ENCODE results near the gene CTIF. TPM values are rescaled to one million over a fixed set of nuclear protein-coding genes. Genes with fewer than 3 reads are reported as not detected.

Gene CTIF
- total RNA-seq, 1 donor: 65.9 TPM

- peak overlapping the region; percentile 57 for H3K27ac ChIP-seq (ENCODE audit: low read depth, low read length)
- H3K9me3 ChIP-seq (ENCODE audit: low read depth, low read length): no peaks in the 10 kb centered on the region
- no peak overlapping the region for H3K4me2 ChIP-seq (ENCODE audit: insufficient read depth, low read length)
- no peak overlapping the region for H3K4me3 ChIP-seq (ENCODE audit: insufficient read depth, low read length)
- peaks cover 28% of the 10 kb centered on the region for H3K36me3 ChIP-seq (ENCODE audit: insufficient read depth, low read length)
- no peaks in the 10 kb centered on the region for H4K20me1 ChIP-seq (ENCODE audit: insufficient read depth, low read length)
- H2AFZ ChIP-seq (ENCODE audit: low read length): no peak overlapping the region
- no peak for TF ChIP-seq CTCF (IDR thresholded peaks at IDR 0.05; ENCODE audit: extremely low read depth, low read depth, low read length)
- H3K79me2 ChIP-seq (ENCODE audit: insufficient read depth, low read length): peaks cover 9% of the 10 kb centered on the region
- DNase-seq (ENCODE audit: insufficient read length, low spot score, missing footprints): peak; percentile 64
- H3K4me1 ChIP-seq (ENCODE audit: insufficient read depth, low read length): peaks cover 16% of the 10 kb centered on the region
- H3K27me3 ChIP-seq (ENCODE audit: insufficient read depth, low read length): no peaks in the 10 kb centered on the region
Observed at GRCh38 chr18:48814490-48815178, 275.8 kb downstream of the CTIF start.

GRCh38 chr18:48815179-48815515, 276.3 kb downstream of the CTIF start:
- Histone ChIP-seq H3K9me3 (ENCODE audit: low read depth, low read length) (no peaks in the 10 kb centered on the region), H4K20me1 (ENCODE audit: insufficient read depth, low read length) (no peaks in the 10 kb centered on the region), H3K27me3 (ENCODE audit: insufficient read depth, low read length) (no peaks in the 10 kb centered on the region), H3K4me1 (ENCODE audit: insufficient read depth, low read length) (peaks cover 16% of the 10 kb centered on the region), H3K27ac (ENCODE audit: low read depth, low read length) (peak overlapping the region; percentile 57), H3K4me3 (ENCODE audit: insufficient read depth, low read length) (no peak overlapping the region), H3K79me2 (ENCODE audit: insufficient read depth, low read length) (peaks cover 9% of the 10 kb centered on the region), H3K36me3 (ENCODE audit: insufficient read depth, low read length) (peaks cover 28% of the 10 kb centered on the region), H2AFZ (ENCODE audit: low read length) (no peak overlapping the region), H3K4me2 (ENCODE audit: insufficient read depth, low read length) (no peak overlapping the region)
- DNase-seq (ENCODE audit: insufficient read length, low spot score, missing footprints): no peak
- no peak for TF ChIP-seq CTCF (IDR thresholded peaks at IDR 0.05; ENCODE audit: extremely low read depth, low read depth, low read length)

- Histone ChIP-seq H3K27ac (ENCODE audit: low read depth, low read length) (peak overlapping the region; percentile 57), H3K4me2 (ENCODE audit: insufficient read depth, low read length) (no peak overlapping the region), H3K4me1 (ENCODE audit: insufficient read depth, low read length) (peaks cover 16% of the 10 kb centered on the region), H3K9me3 (ENCODE audit: low read depth, low read length) (no peaks in the 10 kb centered on the region), H2AFZ (ENCODE audit: low read length) (no peak overlapping the region), H3K27me3 (ENCODE audit: insufficient read depth, low read length) (no peaks in the 10 kb centered on the region), H3K4me3 (ENCODE audit: insufficient read depth, low read length) (no peak overlapping the region), H4K20me1 (ENCODE audit: insufficient read depth, low read length) (no peaks in the 10 kb centered on the region), H3K36me3 (ENCODE audit: insufficient read depth, low read length) (peaks cover 28% of the 10 kb centered on the region), H3K79me2 (ENCODE audit: insufficient read depth, low read length) (peaks cover 10% of the 10 kb centered on the region)
- peak; percentile 68 for DNase-seq (ENCODE audit: insufficient read length, low spot score, missing footprints)
- TF ChIP-seq CTCF (IDR thresholded peaks at IDR 0.05; ENCODE audit: extremely low read depth, low read depth, low read length): no peak
Observed at GRCh38 chr18:48815581-48816324, 276.9 kb downstream of the CTIF start.

- Histone ChIP-seq H3K27me3 (ENCODE audit: insufficient read depth, low read length) (no peaks in the 10 kb centered on the region), H3K4me1 (ENCODE audit: insufficient read depth, low read length) (peaks cover 16% of the 10 kb centered on the region), H3K9me3 (ENCODE audit: low read depth, low read length) (no peaks in the 10 kb centered on the region), H2AFZ (ENCODE audit: low read length) (no peak overlapping the region), H3K36me3 (ENCODE audit: insufficient read depth, low read length) (peaks cover 28% of the 10 kb centered on the region), H3K4me3 (ENCODE audit: insufficient read depth, low read length) (no peak overlapping the region), H4K20me1 (ENCODE audit: insufficient read depth, low read length) (no peaks in the 10 kb centered on the region), H3K4me2 (ENCODE audit: insufficient read depth, low read length) (no peak overlapping the region), H3K79me2 (ENCODE audit: insufficient read depth, low read length) (peaks cover 10% of the 10 kb centered on the region), H3K27ac (ENCODE audit: low read depth, low read length) (peak overlapping the region; percentile 57)
- no peak for DNase-seq (ENCODE audit: insufficient read length, low spot score, missing footprints)
- TF ChIP-seq CTCF (IDR thresholded peaks at IDR 0.05; ENCODE audit: extremely low read depth, low read depth, low read length): no peak
Observed at GRCh38 chr18:48816554-48816953, 277.7 kb downstream of the CTIF start.
